Gastroesophageal sphincter (tissue), 4 donors: Measurements from ENCODE around the gene DMRT1. TPM values are rescaled to one million over a fixed set of nuclear protein-coding genes. Genes with fewer than 3 reads are reported as not detected.

Experiments used
- ATAC-seq: fragments of 150-250 bp; one replicate; pipeline ENCODE4 v1.9.1; 2016; ENCODE audit warnings: mild to moderate bottlenecking, moderate library complexity
- H3K27ac ChIP-seq, 4 donors: fragments of 200-600 bp; sonication (generic) in 3 of 4; 1 replicate in 3 of 4; 2 replicates in 1 of 4; pipeline ENCODE4 v1.5.1; 2016 to 2019
- H3K27me3 ChIP-seq: fragments of 200-600 bp; sonication (generic); one replicate; pipeline ENCODE4 v1.5.1; 2019
- H3K36me3 ChIP-seq, 2 donors: fragments of 200-600 bp; sonication (generic); one replicate each; pipeline ENCODE4 v1.5.1; 2019; ENCODE audit warnings: control low read depth in 1 of 2
- H3K4me1 ChIP-seq, 3 donors: fragments of 200-600 bp; sonication (generic); 1 replicate in 2 of 3; 2 replicates in 1 of 3; pipeline ENCODE4 v1.5.1; 2016 to 2019; ENCODE audit warnings: control low read depth in 2 of 3
- H3K4me3 ChIP-seq, 2 donors: fragments of 200-600 bp; sonication (generic); one replicate each; pipeline ENCODE4 v1.5.1; 2019; ENCODE audit warnings: mild to moderate bottlenecking in 1 of 2, moderate library complexity in 1 of 2
- H3K9me3 ChIP-seq, 3 donors: fragments of 200-600 bp; sonication (generic); one replicate each; pipeline ENCODE4 v1.5.1; 2017 to 2019; ENCODE audit warnings: control low read depth in 2 of 3
- CTCF ChIP-seq, 4 experiments: fragments of 200-600 bp in 2 of 4; fragments of 450-650 bp in 2 of 4; sonication (generic) in 1 of 4; IDR thresholded peaks; one replicate each; pipeline ENCODE4 v1.5.1; 2017 to 2019; ENCODE audit warnings: antibody characterized with exemption in 4 of 4, mild to moderate bottlenecking in 2 of 4, moderate library complexity in 2 of 4
- EP300 ChIP-seq: sonication (generic); formaldehyde crosslinking; IDR thresholded peaks from one replicate; pipeline ENCODE4 v1.6.1; 2017; ENCODE audit warnings: antibody characterized with exemption, mild to moderate bottlenecking
- POLR2A ChIP-seq, 2 donors: fragments of 450-650 bp; IDR thresholded peaks; one replicate each; pipeline ENCODE4 v1.6.1; 2017; ENCODE audit warnings: antibody characterized with exemption in 2 of 2, mild to moderate bottlenecking in 2 of 2, moderate library complexity in 1 of 2
- POLR2AphosphoS5 ChIP-seq: sonication (generic); formaldehyde crosslinking; IDR thresholded peaks from one replicate; pipeline ENCODE4 v1.6.1; 2017; ENCODE audit warnings: antibody characterized with exemption
- WGBS, 2 donors: methylation state at CpG; one replicate each; pipeline ENCODE4 v1.1.5; 2018; ENCODE audit warnings: low coverage in 1 of 2; 5-methylcytosine and 5-hydroxymethylcytosine counted together
- total RNA-seq, 4 donors: library from RNA; depleted of rRNA; stranded (reverse); fragments of >200 nt; gene quantifications; one replicate each; pipeline ENCODE4 v1.1.0, GENCODE V29; 2016

The DMRT1 gene
- not detected for total RNA-seq

- Histone ChIP-seq H3K27ac (no peak within 1 kb of the TSS), H3K36me3 (no peaks in the 10 kb centered on the region), H3K9me3 (no peaks in the 10 kb centered on the region), H3K27me3 (peaks cover 93% of the 10 kb centered on the region), H3K4me3 (no peak within 1 kb of the TSS), H3K4me1 (peaks cover 0 to 23% (median 3%) of the 10 kb centered on the region in 3 donors)
- TF ChIP-seq CTCF (IDR thresholded peaks at IDR 0.05) (no peak), POLR2A (IDR thresholded peaks at IDR 0.05) (no peak), POLR2AphosphoS5 (no peak)
- ATAC-seq: no peak
- whole genome bisulfite sequencing, 2 donors: 0 to 2% methylated on average over 20 to 24 of the region's 84 CpGs
These were observed at the start of gene DMRT1 for GRCh38 chr9:841371-842209. Gene DMRT1 (plus strand): TSS chr9:841697. CDS start chr9:841839, 142 bp downstream.

DNA sequence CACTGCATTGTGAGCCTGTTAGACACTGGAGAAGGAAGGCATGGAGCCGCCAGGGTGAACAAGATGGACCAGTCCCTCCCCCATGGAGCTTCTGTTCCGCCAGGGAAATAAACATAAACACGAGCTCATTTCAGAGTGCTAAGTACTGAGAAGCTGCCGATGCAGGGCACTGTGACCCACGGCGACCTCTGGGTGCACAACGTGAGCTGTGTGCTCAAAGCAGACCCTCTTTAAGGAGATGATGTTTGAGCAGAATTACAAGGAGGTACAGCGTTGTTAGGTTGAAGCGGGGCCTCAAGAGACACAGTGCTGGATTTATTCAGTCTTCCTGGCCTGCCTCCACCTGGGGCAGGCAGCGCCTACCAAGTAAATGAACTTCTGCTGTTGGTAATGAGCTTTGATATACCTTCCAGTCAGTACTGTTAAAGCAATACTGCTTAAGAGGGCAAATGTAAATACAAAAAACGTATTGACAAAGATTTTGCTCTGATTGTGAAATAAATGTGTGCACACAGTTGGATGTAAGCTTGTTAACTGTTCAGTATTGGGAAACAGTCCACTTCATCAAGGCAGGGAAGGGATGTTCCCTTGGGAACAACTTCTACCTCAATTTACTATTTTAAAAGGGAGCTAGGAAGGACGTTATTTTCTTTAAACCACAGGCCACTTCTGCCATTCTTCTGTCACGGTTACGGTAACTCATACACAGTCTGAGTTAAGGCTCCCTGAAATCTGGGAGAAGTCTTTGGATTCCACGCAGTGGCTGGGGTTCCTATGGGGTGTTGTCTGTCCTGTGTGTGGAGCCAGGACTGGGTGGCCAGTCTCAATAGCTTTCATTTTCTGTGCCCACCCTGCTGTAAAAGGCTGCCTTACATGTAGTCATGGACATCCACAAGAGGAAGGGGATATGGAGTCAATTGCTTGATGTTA, 48.9 kb upstream of the DMRT1 start:
- WGBS, 2 donors: 63 to 75% methylated on average over 9 to 10 of the region's 15 CpGs

DNA sequence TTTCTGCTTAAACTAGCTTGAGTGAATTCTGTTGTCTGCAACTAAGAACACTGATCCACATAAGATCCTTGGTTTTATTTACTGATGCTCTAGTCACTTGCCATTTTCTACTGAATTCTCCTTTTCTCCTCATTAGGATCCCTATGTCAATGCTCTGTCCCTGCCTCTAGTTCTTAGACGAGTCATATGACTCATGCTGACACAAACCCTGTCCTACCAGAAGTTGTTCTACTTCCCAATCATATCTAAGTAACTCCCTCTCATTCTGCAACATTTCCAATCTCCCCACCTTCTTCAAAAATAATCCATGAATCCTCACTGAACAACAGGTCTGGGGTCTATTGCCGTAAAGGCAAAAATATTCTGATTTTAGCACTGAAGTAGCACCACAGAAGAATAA, 47.1 kb upstream of the DMRT1 start:
- ATAC-seq: no peak
- no peaks in the 10 kb centered on the region for H3K36me3 ChIP-seq
- no peaks in the 10 kb centered on the region for H3K27me3 ChIP-seq
- TF ChIP-seq POLR2A (IDR thresholded peaks at IDR 0.05) (no peak), CTCF (IDR thresholded peaks at IDR 0.05) (no peak), POLR2AphosphoS5 (no peak), EP300 (no peak)
- peaks cover 0 to 2% (median 0%) of the 10 kb centered on the region in 3 donors for H3K9me3 ChIP-seq
- WGBS, 2 donors: 79 to 81% methylated on average over 2 of the region's 2 CpGs
- no peaks in the 10 kb centered on the region for H3K4me1 ChIP-seq
- H3K27ac ChIP-seq: no peak overlapping the region
- H3K4me3 ChIP-seq: no peak overlapping the region

More for the DNA sequence above, 48.9 kb upstream of the DMRT1 start:
- peaks cover 0 to 2% (median 0%) of the 10 kb centered on the region in 3 donors for H3K9me3 ChIP-seq
- ATAC-seq: no peak
- TF ChIP-seq CTCF (IDR thresholded peaks at IDR 0.05) (no peak), POLR2A (IDR thresholded peaks at IDR 0.05) (no peak), POLR2AphosphoS5 (no peak), EP300 (no peak)
- H3K27ac ChIP-seq: no peak overlapping the region
- no peak overlapping the region for H3K4me3 ChIP-seq
- no peaks in the 10 kb centered on the region for H3K4me1 ChIP-seq
- H3K27me3 ChIP-seq: no peaks in the 10 kb centered on the region
- no peaks in the 10 kb centered on the region for H3K36me3 ChIP-seq

- 97 to 100% methylated on average over 1 to 6 of the region's 6 CpGs for WGBS, 2 donors
- no peak overlapping the region for H3K27ac ChIP-seq
- H3K4me1 ChIP-seq: no peaks in the 10 kb centered on the region
- H3K36me3 ChIP-seq: no peaks in the 10 kb centered on the region
- no peak overlapping the region for H3K4me3 ChIP-seq
- H3K9me3 ChIP-seq: peaks cover 0 to 2% (median 0%) of the 10 kb centered on the region in 3 donors
- H3K27me3 ChIP-seq: no peaks in the 10 kb centered on the region
- TF ChIP-seq EP300: no peak
- no peak for TF ChIP-seq POLR2AphosphoS5
- no peak for TF ChIP-seq POLR2A (IDR thresholded peaks at IDR 0.05)
- no peak for TF ChIP-seq CTCF (IDR thresholded peaks at IDR 0.05)
- ATAC-seq: no peak
These were observed 45.6 kb upstream of the DMRT1 start for GRCh38 chr9:795869-796268.
